ENCODE results near the gene NR2E1. TPM values are rescaled to one million over a fixed set of nuclear protein-coding genes. Genes with fewer than 3 reads are reported as not detected.

The NR2E1 gene
- total and polyA plus RNA-seq, 10 of the 15 experiments (the other 5 are each of a cell fraction or from before 2014, with no cell fraction given): not detected

DNA sequence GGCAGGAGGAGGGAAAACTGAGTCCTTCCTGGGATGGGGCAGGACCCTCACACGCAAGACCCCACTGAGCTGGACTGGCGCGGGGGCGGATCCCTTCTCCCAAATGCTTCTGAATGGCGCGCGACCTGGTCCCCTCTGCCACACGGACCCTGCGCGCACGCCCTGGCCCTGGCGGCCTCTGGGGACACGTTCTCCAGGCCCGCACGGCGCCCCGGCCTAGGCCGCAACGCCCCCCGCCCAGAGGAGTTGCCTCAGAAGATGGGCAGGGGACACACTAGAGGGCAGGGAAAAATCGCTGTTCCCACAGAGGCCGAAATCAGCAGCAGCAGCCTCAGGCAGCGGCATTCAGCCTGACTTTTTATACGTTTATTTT, 46.1 kb upstream of the NR2E1 start (continued):
- TF ChIP-seq, protein P1, sequence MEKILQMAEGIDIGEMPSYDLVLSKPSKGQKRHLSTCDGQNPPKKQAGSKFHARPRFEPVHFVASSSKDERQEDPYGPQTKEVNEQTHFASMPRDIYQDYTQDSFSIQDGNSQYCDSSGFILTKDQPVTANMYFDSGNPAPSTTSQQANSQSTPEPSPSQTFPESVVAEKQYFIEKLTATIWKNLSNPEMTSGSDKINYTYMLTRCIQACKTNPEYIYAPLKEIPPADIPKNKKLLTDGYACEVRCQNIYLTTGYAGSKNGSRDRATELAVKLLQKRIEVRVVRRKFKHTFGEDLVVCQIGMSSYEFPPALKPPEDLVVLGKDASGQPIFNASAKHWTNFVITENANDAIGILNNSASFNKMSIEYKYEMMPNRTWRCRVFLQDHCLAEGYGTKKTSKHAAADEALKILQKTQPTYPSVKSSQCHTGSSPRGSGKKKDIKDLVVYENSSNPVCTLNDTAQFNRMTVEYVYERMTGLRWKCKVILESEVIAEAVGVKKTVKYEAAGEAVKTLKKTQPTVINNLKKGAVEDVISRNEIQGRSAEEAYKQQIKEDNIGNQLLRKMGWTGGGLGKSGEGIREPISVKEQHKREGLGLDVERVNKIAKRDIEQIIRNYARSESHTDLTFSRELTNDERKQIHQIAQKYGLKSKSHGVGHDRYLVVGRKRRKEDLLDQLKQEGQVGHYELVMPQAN (conservative IDR thresholded peaks at IDR 0.05): no peak
- TF ChIP-seq SUPT20H (IDR thresholded peaks at IDR 0.05; ENCODE audit: borderline replicate concordance, control insufficient read depth, low read depth, low read length) (no peak), CREM (IDR thresholded peaks at IDR 0.05; ENCODE audit: low read depth) (no peak), NR2F1 (conservative IDR thresholded peaks at IDR 0.05) (no peak), WRNIP1 (IDR thresholded peaks at IDR 0.05; ENCODE audit: borderline replicate concordance, low read depth, low read length) (no peak), NR2C2 (IDR thresholded peaks at IDR 0.05; ENCODE audit: borderline replicate concordance, control insufficient read depth, insufficient read length, low read depth) (no peak), LARP7 (IDR thresholded peaks at IDR 0.05) (no peak), MXI1 (IDR thresholded peaks at IDR 0.05; ENCODE audit: low read depth, low read length) (no peak), TCF3 (IDR thresholded peaks at IDR 0.05; ENCODE audit: borderline replicate concordance, insufficient read depth, low read depth, low read length) (no peak), ZBED1 (IDR thresholded peaks at IDR 0.05; ENCODE audit: borderline replicate concordance) (no peak)

DNA sequence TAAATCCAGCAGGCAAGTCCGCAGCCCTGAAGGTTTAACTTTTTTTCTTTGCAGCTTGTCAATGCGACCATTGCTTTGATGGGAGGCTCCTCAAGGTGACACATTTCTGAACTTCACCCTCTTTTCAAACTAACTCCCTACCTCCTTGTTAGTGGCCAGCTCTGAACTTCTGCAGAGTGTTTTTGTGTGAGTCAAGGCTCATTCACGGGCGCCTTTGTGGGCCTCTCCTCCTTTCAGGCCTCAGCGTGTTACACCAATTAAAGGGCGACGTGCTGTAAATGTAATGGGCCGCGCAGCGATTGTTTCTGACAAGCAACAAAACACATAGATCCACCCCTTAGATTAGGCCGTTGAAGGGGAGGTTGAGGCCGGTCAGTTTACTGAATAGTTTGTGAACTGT, 45.5 kb upstream of the NR2E1 start:
- no peak overlapping the region for H2AFZ ChIP-seq (ENCODE audit: control insufficient read depth, low read depth, low read length)
- H3K4me2 ChIP-seq (ENCODE audit: control insufficient read depth, insufficient read depth): no peak overlapping the region
- BruUV-seq (replicated peaks): no TSS peak
- no peaks in the 10 kb centered on the region for H3K9me3 ChIP-seq (replicated peaks; ENCODE audit: control insufficient read depth, insufficient read depth, low read length)
- H3K27me3 ChIP-seq (replicated peaks in 1 of 2; ENCODE audit: control insufficient read depth in 2 of 2, insufficient read depth in 2 of 2, low read length in 1 of 2): peaks cover 33 to 36% of the 10 kb centered on the region in 2 experiments
- H3K4me1 ChIP-seq (ENCODE audit: control insufficient read depth, insufficient read depth, low read length): no peaks in the 10 kb centered on the region; the same call in 1 of the 2 replicates
- ChIA-PET POLR2A (no interaction called here), CTCF (no interaction called here), SMC1A (ENCODE audit: uncharacterized antibody, unreplicated experiment) (no interaction called here), RAD21 (ENCODE audit: unreplicated experiment) (no interaction called here)
- 34% methylated on average over 12 of the region's 12 CpGs for WGBS (ENCODE audit: insufficient coverage, insufficient replicate concordance, low lambda C conversion rate, missing lambda C conversion rate)
- no peak overlapping the region for H3K4me3 ChIP-seq
- no peak for FAIRE-seq
- H3K79me2 ChIP-seq (ENCODE audit: control insufficient read depth, insufficient read depth, low read length): no peaks in the 10 kb centered on the region
- in situ Hi-C loops (cut with MboI): no loop called here
- H3K27ac ChIP-seq (ENCODE audit: control insufficient read depth, insufficient read depth): no peak overlapping the region
- no peak for ATAC-seq
- H3K36me3 ChIP-seq (ENCODE audit: control insufficient read depth in 2 of 2, insufficient read depth in 2 of 2, low read length in 1 of 2): no peaks in the 10 kb centered on the region
- DNase-seq (ENCODE audit: low read depth, low spot score): no peak
- H3K9ac ChIP-seq (ENCODE audit: control insufficient read depth, insufficient read depth, low read length): no peak overlapping the region
- H4K20me1 ChIP-seq (ENCODE audit: control insufficient read depth, insufficient read depth): no peaks in the 10 kb centered on the region
- intact Hi-C loops (cut with micrococcal nuclease; ENCODE audit: unreplicated experiment): no loop called here
- no peak for TF ChIP-seq MYB (IDR thresholded peaks at IDR 0.05; ENCODE audit: borderline replicate concordance, low read depth, low read length)

All from GM12878 (cell line).